CD4-positive, alpha-beta T cell treated with Interleukin-17A for 4 hours (primary cell): Measurements from ENCODE around the gene ABTB1.

ENCODE experiments used
- DNase-seq: peaks from one replicate; pipeline ENCODE4 v3.0.0-alpha.2; 2020; ENCODE audit warnings: mixed read lengths

ABTB1 gene

DNA sequence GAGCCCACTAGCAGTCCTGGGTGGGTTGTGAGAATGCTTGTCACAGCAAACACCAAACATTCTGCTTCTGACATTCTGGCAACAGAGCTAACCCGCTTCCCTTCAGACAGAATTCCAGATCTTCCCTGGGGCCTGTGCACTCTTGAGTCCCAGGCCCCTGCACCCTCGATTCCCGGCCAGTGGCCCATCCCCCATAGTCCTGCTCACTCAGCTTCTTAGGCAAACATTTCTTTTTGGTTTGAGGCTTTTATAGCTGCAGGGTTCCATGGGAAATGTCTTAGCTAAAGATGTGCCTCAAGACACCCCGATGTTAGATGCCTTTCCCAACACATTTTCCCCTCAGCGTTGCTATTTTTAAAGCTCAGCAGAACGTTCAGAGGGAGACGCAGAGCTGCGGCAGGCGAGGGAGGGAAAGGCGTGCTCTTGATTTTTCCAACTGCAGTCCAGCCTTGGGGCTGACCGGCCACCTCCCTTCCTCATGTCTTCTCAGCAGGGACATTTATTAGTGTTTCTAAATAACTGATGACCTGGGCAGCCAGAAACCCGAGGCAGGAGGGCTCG, 35.2 kb downstream of the ABTB1 start:
- no peak for DNase-seq

DNA sequence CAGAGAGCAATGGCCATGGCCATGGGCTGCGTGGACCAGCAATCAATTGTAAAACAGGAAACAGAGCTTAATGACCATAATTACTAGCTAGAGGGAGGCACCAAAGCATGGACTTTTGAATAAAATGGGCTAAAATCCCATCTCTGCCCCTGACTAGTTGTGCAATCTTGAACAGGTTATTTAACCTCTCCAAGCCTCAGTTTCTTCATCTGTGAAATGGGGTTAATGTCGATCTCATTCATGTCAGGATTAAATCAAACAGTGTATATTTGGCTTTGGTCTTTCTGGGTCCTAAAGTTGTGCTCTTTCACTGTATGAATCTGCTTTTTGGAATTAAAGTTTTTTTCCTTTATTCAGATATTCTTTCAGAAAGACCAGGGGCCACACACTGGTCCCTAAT, 36.1 kb downstream of the ABTB1 start:
- DNase-seq = no peak

DNA sequence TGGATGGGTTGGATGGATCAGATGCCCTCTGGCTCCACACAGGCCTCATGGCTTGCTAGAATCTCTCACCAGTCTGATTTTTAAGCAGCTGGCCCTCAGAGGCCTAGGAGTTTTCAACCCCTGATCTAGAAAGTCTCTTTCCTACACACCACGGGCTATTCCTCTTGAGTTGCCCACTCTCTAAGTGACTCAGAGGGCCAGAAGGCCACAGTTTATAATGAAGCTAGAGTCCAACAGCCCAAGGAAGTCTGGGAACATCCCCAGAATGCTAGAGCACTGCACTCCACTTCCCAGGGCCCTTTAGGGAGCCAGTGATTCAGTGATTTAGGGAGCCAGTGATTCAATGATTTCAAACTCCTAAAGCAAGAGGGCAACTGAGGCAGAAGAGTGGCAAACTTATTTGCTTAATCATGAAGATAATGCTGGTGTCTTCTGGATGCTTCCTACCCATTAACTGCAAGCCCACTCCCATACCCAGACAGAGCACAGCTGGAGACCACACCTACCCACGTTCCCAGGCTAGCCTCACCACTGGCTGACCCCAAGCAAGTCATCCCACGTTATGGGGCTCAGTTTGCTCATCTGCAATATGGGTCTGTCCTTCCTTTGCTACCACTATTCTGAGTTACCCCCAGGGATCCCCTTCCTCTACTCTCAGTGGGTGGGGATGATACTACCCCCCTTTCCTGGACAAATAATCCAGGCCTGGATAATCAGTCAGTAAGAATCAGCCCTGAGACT, 36.7 kb downstream of the ABTB1 start:
- no peak for DNase-seq

DNA sequence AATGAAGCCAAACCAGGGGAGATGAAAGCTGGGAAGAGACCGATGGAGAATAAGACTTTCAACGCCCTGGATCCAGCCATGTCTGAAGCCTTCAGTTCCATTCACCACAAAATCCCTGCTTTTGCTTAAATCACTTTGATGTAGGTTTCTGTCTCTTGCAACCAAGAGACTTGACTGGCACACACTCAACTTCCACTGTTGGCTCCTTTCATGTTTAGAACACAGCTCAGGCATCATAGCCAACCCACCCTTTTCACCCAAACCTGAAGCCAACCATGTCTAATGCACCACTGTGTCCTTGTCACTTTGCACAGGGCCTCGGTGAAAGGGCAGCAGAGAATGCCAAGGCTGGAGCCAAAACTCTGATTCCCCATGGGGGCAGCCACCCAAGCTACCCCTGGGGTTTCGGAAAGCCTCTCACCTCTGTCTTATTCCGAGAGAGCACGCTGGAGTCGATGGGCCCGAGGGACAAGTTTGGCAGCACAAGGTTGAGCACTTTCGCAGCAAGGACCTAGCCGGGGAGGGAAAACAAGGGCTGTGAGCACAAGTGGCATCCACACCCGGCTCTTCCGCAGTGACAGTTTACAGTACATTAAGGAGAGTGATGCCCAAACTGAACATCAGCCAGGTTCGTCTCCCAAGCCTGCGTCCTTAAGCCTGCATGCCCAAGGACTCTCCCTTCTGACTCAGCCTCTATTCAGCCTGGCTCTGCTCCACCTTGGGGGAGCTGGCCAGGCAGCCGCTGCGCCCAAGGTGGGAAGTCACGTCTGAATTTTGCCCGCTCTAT, 37.6 kb downstream of the ABTB1 start:
- no peak for DNase-seq

DNA sequence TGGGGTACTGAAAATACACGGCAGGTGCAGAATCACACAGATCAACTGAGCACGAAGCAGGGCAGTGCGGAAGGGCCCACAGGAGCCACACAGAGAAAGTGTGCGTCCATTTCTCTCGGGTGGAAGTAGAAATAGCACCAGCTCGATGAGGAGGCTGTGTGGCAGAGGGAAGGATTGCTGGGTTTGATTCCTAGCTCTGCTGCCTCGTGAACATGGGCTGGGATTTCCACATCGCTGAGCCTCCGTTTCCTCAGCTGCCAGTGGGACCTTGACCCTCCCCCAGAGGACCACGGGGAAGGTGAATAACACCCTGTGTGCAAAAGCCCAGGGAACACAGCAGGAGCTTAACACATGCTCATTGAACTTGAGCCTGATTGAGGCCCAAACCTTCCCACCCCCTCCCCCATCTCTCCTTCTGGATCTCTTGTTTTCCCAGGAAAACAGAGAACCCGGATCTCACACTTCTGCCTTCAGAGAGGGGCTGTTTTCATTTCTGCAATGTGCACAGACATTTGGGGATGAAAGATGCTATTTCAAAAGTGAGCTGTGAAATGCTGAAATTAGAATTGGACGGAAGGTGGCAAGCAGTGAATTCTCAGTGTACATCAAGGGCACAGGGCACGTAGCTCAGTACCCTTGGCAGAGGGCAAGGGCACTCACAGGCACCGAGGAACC, 38.4 kb downstream of the ABTB1 start:
- no peak for DNase-seq

DNA sequence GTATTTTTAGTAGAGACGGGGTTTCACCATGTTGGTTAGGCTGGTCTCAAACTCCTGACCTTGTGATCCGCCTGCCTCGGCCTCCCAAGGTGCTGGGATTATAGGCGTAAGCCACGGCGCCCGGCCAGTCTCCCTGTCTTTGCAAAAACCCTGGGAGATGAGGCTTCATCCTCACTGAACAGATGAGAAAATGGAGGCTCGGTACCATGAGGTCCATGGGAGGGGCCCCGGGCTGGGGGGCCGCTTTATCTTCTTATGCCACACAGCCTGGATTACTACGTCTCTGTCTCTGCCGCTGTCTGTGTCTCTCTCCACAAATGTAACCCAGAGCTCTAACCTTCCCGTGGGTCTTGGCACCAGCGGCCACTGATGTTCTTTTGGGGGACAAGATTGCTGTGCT, 39.1 kb downstream of the ABTB1 start:
- no peak for DNase-seq

DNA sequence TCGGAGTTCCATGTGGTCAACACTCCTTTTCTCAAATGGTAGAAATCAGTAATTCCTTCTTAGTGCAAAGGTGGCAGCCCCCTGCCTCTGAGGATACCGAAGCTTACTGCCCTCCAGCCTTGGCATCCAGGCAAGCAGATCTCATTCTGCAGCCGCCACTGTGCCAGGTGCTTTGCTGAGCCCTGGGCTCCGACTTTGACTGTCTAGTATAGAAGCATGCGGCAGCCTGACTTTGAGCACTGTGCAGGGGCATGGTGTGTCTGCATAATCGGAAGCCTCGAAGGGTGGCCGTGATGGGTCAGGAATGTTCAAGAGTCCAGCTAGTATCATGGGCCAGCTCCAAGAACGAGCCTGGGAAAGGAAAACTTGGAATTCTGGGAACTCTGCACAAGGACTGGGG, 39.7 kb downstream of the ABTB1 start:
- DNase-seq = no peak

DNA sequence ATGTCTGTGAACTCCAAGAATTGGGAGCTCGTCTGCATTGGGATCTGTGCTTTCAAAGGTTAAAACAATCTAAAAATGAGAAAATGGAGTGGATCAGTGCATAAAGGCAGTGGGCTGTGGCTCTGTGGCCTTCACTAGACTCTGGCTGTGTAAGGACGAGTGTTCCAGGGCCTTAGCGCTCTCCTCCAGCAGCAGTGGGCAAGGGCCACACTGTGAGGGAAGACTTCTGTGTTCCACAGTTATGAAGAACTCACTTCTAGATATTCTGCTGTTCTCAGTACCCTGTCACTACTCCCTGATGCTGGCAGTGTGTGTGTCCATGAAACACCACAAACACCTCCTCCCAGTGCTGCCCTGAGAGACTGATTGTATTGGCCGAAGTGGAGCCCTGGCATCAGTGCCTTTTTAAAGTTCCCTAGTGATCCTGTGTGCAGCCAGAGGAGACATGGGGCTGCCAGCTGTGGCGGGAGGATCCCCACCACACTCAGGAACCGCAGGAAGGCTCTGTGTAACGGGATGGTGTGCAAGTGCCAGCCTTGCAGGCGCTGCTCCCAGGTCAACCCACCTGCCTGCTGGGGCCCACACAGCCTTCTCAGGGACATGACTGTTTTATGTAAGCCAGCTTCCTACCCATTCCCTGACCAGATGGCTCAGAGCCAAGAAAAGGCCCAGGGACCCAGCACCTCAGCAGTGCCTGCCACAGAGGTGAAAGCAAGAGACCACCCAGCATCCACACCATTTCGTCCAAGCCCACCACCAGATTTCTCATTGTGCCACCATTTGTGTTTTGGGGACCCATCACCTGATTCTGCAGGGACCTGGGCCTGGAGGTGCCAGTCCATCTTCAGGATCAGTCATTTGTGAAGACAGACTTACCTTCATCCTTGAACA, 40.4 kb downstream of the ABTB1 start:
- DNase-seq = no peak

DNA sequence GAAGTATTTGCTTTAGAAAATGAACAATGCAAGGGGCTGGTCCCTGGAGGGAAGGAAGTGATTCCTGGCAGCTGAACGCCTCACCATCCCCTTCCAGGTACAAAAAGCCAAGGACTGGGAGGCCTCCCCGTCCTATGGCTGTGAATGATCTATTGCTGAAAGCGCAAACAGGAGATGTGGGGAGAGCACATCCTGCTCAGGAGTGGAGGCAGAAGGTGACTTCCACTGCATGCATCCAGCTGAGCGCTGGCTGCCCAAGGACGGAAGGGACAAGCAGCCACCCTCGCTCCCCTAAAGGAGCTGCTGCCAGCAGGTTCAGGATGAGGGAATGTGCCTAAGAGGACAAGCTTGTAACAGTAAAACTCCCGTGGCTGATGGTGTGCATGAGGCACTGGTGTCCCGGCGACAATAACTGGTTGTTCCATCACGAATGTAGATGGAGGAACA, 41.4 kb downstream of the ABTB1 start:
- no peak for DNase-seq

DNA sequence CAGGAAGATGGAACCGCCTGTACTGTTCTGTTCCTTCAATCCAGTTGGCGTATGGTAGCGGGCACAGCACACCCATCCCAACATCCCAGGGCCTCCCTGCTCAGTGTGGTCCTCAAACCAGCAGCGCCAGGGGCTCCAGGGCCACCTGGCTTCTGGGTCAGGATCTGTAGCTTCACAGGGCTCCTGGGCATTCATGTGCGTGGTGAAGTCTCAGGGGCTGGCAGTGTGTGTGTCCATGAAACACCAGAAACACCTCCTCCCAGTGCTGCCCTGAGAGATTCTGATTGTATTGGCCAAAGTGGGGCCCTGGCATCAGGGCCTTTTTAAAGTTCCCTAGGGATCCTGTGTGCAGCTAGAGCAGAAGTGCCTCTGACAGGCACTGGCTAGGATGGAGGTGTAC, 42.1 kb downstream of the ABTB1 start:
- no peak for DNase-seq

DNA sequence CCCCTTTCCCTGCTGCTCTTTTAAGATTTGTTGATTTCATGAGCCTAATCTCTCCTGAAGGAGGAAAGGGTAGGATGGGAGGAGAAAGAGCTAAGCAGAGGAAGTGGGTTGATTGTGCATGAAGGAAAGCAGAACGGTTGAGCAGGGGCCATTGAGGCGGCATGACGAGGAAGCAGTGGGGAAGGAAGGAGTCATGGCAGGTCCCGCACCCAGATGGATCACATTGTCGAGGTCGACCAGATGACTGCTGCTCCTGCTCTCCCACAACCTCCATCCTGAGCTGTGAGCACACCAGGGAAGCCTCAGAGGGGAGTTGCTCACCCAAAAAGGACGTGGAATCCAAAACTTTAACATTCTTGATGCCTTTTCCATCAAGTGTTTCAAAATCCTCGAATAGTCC, 42.8 kb downstream of the ABTB1 start:
- no peak for DNase-seq

DNA sequence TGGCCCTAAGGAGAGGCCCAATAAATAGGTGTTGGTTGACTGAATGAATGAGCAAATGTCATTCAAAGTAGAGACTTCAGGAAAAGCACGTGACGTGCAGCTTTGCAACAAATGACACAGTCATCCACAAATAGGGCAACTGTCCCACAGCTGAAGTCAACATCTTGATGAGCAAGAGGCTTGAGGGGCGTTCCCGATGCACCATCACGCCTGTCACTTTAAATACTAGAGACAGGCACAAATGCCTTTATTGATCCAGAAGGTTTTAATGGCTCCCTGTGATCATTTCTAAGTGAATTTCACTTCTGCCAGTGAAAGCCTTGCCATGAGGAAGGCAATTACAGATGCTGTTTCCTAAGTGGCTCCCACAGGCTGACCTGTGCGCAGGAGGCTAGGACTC, 43.6 kb downstream of the ABTB1 start:
- no peak for DNase-seq

DNA sequence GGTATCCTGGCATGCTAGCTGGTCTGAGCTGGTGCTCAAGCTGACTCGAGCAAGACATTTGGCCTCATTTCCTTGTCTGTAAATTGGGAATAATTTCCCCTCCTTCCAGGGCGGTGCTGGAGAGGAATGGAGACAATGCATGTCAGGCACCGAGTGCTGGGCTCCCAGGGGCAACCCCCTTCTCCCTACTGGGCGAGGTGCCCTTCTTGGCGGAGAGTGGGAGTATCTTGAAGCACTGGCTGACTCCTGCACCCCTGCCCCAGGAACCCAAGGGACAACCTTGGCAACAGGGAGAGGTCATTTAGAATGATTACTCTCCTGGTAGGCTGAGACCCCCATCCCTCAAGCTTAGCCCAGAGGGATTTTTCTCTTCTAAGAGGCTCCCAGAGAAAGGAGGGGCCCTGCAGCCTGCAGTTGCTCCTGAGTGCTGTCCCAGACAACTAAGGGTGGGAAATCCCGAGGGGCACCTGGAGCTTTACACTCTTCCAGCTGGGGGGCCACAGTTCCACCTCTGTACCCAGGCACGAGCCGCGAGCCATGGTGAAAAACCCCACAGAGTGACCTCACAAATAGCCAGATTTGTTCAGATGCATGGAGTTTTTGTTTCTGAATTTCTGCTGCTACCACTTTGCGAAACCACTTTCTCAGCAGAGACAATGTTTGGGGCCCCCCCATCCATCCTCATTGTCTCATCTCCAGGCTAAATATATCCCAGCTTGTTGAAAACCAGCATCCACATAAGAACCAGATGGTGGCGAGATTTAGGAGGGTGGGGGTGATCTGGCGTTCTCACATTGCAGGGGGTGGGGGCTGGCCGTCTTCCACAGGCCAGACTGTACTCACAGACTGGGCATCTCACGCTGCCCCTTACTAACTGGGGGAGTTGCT, 44.8 kb downstream of the ABTB1 start:
- no peak for DNase-seq

DNA sequence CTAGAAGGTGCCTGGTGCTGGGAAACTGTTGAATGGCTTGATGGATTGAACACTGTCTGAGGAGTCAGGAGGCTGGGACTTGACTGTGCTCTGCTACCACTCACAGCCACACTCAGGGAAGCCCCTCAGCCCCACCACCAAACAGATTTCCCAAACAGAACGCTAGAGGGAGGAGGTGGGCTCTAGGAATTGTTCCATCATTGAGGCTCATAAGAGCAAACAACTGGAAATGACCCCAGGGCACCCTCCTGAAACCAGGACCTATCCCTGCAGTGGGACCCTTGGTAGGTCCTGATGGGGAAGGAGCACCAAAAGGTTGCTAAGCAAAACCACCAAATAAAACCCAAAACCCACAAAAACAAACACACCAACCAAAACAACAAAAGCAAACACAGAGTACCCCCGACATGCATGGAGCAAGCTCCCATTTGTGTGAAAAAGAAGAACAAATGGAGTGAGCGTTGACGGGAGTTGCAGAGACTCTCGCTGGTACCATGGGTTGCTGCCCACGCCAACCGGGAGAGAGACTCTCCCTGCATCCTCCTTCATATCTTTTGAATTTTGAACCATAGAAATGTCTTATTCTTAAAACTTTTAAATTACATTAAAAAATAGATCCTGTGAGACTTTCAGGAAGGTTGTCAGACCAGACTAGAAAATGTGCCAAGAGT, 45.6 kb downstream of the ABTB1 start:
- DNase-seq = no peak

DNA sequence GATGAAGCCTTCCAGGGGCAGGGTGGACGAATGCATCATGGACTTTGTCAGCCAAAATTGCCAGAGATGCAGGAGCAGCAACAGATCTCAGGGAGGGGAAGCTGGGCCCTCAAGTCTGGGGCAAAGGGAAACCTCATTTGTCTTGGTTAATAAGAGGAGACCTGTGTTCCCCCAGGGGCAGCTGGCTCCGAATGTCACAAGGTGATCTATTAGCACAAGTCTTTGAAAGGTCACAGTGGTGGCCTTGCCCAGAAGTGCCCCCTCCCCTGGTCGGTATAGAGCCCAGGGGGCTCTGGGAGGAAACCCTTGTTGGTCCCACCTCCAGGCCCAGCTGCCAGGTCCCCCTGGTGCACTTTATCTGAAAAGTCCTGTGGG, 46.2 kb downstream of the ABTB1 start:
- DNase-seq = no peak

DNA sequence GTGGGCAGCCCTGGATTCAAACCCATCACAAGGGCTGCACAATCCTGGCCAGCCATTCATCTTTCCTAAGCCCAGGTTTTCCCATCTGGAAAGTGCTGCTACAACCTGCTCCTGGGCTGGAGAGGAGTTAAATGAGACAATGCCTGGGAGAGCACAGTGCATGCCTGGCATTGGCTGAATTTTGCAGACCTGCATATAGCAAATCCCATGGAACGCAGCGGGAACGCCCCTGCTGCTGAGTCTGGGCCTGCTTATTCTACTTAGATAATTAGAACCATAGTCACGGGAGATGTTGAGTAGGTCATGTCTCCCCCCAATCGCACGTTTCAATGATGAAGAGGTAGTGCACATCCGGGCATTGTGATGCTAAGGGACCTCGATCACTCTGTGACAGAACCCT, 46.6 kb downstream of the ABTB1 start:
- no peak for DNase-seq

DNA sequence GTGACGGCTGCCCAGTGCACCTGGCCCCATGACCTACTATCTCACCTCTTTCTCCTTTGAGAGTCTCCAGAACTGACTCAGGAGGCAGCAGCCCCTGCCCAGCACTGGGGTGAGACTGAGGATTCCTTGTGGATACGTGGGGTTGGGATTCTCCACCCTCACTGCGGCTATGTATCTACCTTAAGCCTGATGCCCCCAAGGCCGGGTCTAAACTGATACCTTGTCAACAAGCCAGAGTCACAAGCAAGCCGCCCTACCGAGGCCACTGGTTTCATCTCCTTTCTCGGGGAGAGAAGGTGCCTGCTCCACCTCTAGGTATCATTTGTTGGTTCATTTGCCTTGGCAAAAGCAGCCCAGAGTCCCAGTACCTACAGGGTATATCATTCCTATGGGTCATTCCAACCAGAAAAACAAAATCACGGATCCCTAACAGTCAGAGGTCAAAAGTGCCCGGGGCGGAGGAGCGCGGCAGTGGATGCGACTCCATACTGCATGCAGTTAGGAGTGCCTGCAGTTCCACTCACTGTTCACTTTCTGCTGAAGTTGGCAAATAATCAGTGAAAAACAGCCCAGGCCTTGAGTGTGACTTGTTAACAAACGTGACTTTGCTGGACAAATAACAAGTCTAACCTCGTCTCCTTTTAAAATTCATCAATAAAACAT, 47.5 kb downstream of the ABTB1 start:
- DNase-seq = no peak

DNA sequence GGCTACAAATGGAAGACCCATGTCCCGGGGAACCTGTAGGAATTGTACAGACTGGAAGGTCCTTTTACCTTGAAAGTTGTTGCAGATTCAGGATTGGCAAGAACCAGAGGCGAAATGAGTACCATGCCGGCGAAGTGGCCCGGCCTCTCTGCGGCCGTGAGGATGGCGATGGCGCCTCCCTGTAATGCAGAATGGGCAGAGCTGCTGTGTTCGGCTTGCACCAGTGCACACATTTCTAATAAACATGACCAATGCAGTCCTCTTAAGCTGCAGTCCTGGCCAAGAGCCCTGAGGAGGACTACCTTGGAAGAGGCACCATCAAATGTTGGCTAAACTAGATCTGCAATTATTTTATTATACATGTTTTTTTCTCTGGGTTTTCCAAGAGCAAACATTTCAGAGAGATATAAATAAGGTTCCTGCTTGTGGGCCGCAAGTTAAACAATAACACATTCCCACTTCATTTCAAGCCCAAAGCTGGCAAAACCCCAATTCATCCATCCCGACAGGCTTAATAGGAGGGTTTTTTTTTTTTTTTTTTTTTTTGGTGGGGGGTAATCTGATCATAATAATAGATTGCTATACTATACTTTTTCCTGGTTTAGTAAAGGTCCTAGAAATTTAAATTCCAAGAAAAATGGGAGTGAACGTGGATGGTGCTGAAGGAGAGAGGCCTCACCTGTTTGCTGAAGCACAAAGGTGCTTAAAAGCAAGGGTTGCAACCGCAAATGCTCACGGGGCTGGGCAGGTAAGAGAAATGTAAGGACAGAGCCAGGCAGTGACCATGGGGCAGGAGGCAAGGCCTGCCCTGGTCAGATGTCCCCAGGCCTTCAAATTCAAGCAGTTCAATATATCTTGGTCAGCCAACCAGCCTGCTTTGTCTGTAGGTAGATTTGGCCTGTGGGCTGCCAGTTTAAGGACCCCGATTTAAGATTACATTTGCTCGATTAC, 48.5 kb downstream of the ABTB1 start:
- DNase-seq = no peak
